Thyroid gland (tissue), 4 donors: ENCODE results near the gene NCAPH2.

ENCODE experiments used
- POLR2A ChIP-seq, 2 donors: fragments of 450-650 bp; IDR thresholded peaks; one replicate each; pipeline ENCODE4 v1.6.1; 2017; ENCODE audit warnings: antibody characterized with exemption in 2 of 2, mild to moderate bottlenecking in 2 of 2, moderate library complexity in 1 of 2
- TF ChIP-seq, protein P1 (sequence below), 6 experiments: fragments of 200-600 bp in 3 of 6; fragments of 450-650 bp in 3 of 6; sonication (generic) in 3 of 6; IDR thresholded peaks; one replicate each; pipeline ENCODE4 v1.5.1; 2016 to 2019; ENCODE audit warnings: antibody characterized with exemption in 6 of 6, mild to moderate bottlenecking in 2 of 6, inconsistent platforms in 1 of 6, moderate library complexity in 1 of 6

DNA sequence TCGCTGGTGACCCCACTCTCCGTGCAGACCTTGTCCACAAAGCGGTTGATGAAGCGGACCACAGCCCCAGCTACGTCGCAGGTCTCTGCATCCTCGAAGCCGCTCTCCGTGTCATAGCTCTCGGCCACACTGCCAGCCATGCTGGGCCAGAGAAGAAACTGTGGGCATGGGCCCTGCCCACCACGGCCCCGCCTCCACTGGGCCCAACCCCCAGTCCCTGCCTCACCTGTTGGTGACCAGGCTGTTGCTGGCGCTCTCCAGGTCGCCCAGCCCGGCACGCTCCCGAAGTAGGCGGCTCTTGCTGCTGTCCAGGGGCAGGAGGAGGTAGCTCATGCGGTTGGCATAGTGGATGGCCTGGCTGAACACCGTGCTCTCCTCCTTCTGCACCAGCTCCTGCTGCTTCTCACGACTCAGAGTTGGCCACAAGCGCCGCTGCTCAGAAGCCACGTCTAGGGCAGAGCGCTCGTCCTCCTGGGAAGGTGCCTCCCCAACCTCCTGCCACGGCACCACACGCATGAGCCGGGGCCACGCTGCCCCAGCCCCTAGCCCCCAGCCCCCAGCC lies 46.0 kb upstream of the NCAPH2 start:
- TF ChIP-seq POLR2A (IDR thresholded peaks at IDR 0.05): no peak
- TF ChIP-seq, protein P1, sequence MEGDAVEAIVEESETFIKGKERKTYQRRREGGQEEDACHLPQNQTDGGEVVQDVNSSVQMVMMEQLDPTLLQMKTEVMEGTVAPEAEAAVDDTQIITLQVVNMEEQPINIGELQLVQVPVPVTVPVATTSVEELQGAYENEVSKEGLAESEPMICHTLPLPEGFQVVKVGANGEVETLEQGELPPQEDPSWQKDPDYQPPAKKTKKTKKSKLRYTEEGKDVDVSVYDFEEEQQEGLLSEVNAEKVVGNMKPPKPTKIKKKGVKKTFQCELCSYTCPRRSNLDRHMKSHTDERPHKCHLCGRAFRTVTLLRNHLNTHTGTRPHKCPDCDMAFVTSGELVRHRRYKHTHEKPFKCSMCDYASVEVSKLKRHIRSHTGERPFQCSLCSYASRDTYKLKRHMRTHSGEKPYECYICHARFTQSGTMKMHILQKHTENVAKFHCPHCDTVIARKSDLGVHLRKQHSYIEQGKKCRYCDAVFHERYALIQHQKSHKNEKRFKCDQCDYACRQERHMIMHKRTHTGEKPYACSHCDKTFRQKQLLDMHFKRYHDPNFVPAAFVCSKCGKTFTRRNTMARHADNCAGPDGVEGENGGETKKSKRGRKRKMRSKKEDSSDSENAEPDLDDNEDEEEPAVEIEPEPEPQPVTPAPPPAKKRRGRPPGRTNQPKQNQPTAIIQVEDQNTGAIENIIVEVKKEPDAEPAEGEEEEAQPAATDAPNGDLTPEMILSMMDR (IDR thresholded peaks at IDR 0.05): no peak
